OCI-LY1 (cell line): Measurements from ENCODE around the gene ESYT2.

ENCODE experiments used
- H2AFZ ChIP-seq: fragments of 200-600 bp; sonication (generic), shearing (Covaris generic); 2 replicates; pipeline ENCODE4 v1.6.0; 2014; ENCODE audit warnings: antibody characterized with exemption, mild to moderate bottlenecking, low read length
- H3F3A ChIP-seq: fragments of 200-600 bp; sonication (generic), shearing (Covaris generic); 2 replicates; pipeline ENCODE4 v1.6.0; 2014; ENCODE audit warnings: mild to moderate bottlenecking, antibody characterized with exemption, low read length, moderate library complexity; ENCODE audit not compliant: insufficient read depth
- H3K27ac ChIP-seq: fragments of 200-600 bp; sonication (generic); 2 replicates; pipeline ENCODE4 v1.5.1; 2014; ENCODE audit warnings: low read length, mixed run types, mild to moderate bottlenecking, low read depth; ENCODE audit not compliant: poor library complexity, severe bottlenecking
- H3K27me3 ChIP-seq: fragments of 200-600 bp; sonication (generic); 2 replicates; pipeline ENCODE4 v1.6.0; 2014; ENCODE audit warnings: antibody characterized with exemption, mild to moderate bottlenecking, low read length, moderate library complexity; ENCODE audit not compliant: insufficient read depth
- H3K36me3 ChIP-seq: fragments of 200-600 bp; sonication (generic); 2 replicates; pipeline ENCODE4 v1.6.1; 2014; ENCODE audit warnings: mild to moderate bottlenecking, antibody characterized with exemption, low read length, moderate library complexity, mixed read lengths; ENCODE audit not compliant: insufficient read depth
- H3K4me1 ChIP-seq: fragments of 200-600 bp; sonication (generic); 2 replicates; pipeline ENCODE4 v1.5.1; 2014; ENCODE audit warnings: mild to moderate bottlenecking, low read length, moderate library complexity; ENCODE audit not compliant: insufficient read depth, severe bottlenecking
- H3K4me2 ChIP-seq: fragments of 200-600 bp; sonication (generic), shearing (Covaris generic); 2 replicates; pipeline ENCODE4 v1.6.1; 2014; ENCODE audit warnings: low read length
- H3K4me3 ChIP-seq: fragments of 200-600 bp; sonication (generic); 2 replicates; pipeline ENCODE4 v1.5.1; 2014; ENCODE audit warnings: low read length, low read depth, mild to moderate bottlenecking, mixed read lengths; ENCODE audit not compliant: poor library complexity, severe bottlenecking
- H3K79me2 ChIP-seq: fragments of 200-600 bp; shearing (Covaris generic); 2 replicates; pipeline ENCODE4 v1.6.1; 2016; ENCODE audit warnings: mixed run types, low read length, mixed read lengths; ENCODE audit not compliant: insufficient read depth
- H3K9ac ChIP-seq: fragments of 200-600 bp; sonication (generic), shearing (Covaris generic); 2 replicates; pipeline ENCODE4 v1.6.1; 2014; ENCODE audit warnings: mild to moderate bottlenecking, low read length, mixed read lengths
- H3K9me2 ChIP-seq: fragments of 200-600 bp; sonication (generic), shearing (Covaris generic); 2 replicates; pipeline ENCODE4 v1.6.1; 2014; ENCODE audit warnings: low read depth, mild to moderate bottlenecking, low read length, mixed read lengths
- H3K9me3 ChIP-seq: fragments of 200-600 bp; shearing (Covaris generic); 2 replicates; pipeline ENCODE4 v1.6.1; 2014; ENCODE audit warnings: low read length, mixed read lengths
- H4K20me1 ChIP-seq: fragments of 200-600 bp; sonication (generic), shearing (Covaris generic); 2 replicates; pipeline ENCODE4 v1.6.0; 2016; ENCODE audit warnings: mild to moderate bottlenecking, low read length; ENCODE audit not compliant: insufficient read depth
- CTCF ChIP-seq: fragments of 200-600 bp; sonication (generic), shearing (Covaris generic); IDR thresholded peaks from 2 replicates; pipeline ENCODE4 v1.5.1; 2017; ENCODE audit warnings: mild to moderate bottlenecking, antibody characterized with exemption, low read length, moderate library complexity, mixed read lengths
- EZH2 ChIP-seq: fragments of 200-600 bp; sonication (generic), shearing (Covaris generic); IDR thresholded peaks from 2 replicates; pipeline ENCODE4 v1.8.0; 2017; ENCODE audit warnings: borderline replicate concordance, mixed run types, mild to moderate bottlenecking, antibody characterized with exemption, low read length, moderate library complexity, mixed read lengths

Gene ESYT2

GRCh38 chr7:158837790-158838637 is 8.7 kb upstream of the ESYT2 start:
- no peak overlapping the region for H3K27ac ChIP-seq
- no peak overlapping the region for H3K4me2 ChIP-seq
- H3K9ac ChIP-seq, result no peak overlapping the region
- no peaks in the 10 kb centered on the region for H3F3A ChIP-seq
- H3K4me3 ChIP-seq, result no peak overlapping the region
- H4K20me1 ChIP-seq, result no peaks in the 10 kb centered on the region
- H3K9me2 ChIP-seq, result no peaks in the 10 kb centered on the region
- no peak overlapping the region for H2AFZ ChIP-seq
- no peaks in the 10 kb centered on the region for H3K9me3 ChIP-seq
- TF ChIP-seq CTCF (no peak), EZH2 (no peak)
- no peaks in the 10 kb centered on the region for H3K79me2 ChIP-seq
- H3K36me3 ChIP-seq, result no peaks in the 10 kb centered on the region
- H3K27me3 ChIP-seq, result peaks cover 10% of the 10 kb centered on the region; the same call in 1 of the 2 replicates
- H3K4me1 ChIP-seq, result no peaks in the 10 kb centered on the region

GRCh38 chr7:158836692-158837091 is 7.4 kb upstream of the ESYT2 start:
- peaks cover 10% of the 10 kb centered on the region; the same call in 1 of the 2 replicates for H3K27me3 ChIP-seq
- no peak overlapping the region for H3K4me2 ChIP-seq
- TF ChIP-seq CTCF, result no peak
- no peak for TF ChIP-seq EZH2

GRCh38 chr7:158834878-158835784 is 5.8 kb upstream of the ESYT2 start:
- H3K9ac ChIP-seq, result no peak overlapping the region

More at GRCh38 chr7:158836692-158837091, 7.4 kb upstream of the ESYT2 start:
- Histone ChIP-seq H3K79me2 (no peaks in the 10 kb centered on the region), H3K27ac (no peak overlapping the region), H3K9me3 (no peaks in the 10 kb centered on the region), H3F3A (no peaks in the 10 kb centered on the region), H4K20me1 (no peaks in the 10 kb centered on the region), H3K4me1 (no peaks in the 10 kb centered on the region), H3K36me3 (no peaks in the 10 kb centered on the region), H3K9ac (no peak overlapping the region), H3K4me3 (no peak overlapping the region), H3K9me2 (no peaks in the 10 kb centered on the region), H2AFZ (no peak overlapping the region)

More at GRCh38 chr7:158834878-158835784, 5.8 kb upstream of the ESYT2 start:
- H3K27ac ChIP-seq, result no peak overlapping the region
- H3K4me3 ChIP-seq, result no peak overlapping the region
- no peak overlapping the region for H2AFZ ChIP-seq
- no peak overlapping the region for H3K4me2 ChIP-seq
- H4K20me1 ChIP-seq, result no peaks in the 10 kb centered on the region
- H3F3A ChIP-seq, result no peaks in the 10 kb centered on the region
- peaks cover 4% of the 10 kb centered on the region for H3K4me1 ChIP-seq
- H3K79me2 ChIP-seq, result no peaks in the 10 kb centered on the region
- peaks cover 10% of the 10 kb centered on the region; the same call in 1 of the 2 replicates for H3K27me3 ChIP-seq
- TF ChIP-seq CTCF, result no peak
- no peak for TF ChIP-seq EZH2
- H3K9me3 ChIP-seq, result no peaks in the 10 kb centered on the region
- no peaks in the 10 kb centered on the region for H3K9me2 ChIP-seq
- H3K36me3 ChIP-seq, result no peaks in the 10 kb centered on the region
